ENCODE measurements around the gene MTMR2. TPM values are rescaled to one million over a fixed set of nuclear protein-coding genes. Genes with fewer than 3 reads are reported as not detected.

Gene MTMR2
- polyA plus RNA-seq, 10 donors: 24.2 to 35.7 (median 27.8) TPM

DNA sequence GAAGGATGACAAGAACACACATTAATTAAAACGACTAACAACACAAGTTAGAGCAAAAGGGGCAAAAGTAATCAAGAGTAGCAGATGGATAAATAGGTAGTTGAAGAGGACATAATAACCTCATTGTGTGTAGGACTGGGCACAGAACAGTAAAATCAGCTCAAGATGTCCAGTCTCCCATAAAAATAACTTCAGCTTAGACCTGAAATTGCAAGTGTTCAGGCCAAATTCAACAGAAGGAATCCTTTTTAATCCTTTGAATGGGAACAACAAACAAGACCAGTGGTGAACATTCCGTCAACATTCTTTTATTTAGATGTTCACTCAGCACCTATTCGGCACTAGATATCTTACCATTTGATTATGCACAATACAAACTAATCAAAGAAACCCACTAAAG, 4.4 kb downstream of the MTMR2 start:
- no peak for DNase-seq

DNA sequence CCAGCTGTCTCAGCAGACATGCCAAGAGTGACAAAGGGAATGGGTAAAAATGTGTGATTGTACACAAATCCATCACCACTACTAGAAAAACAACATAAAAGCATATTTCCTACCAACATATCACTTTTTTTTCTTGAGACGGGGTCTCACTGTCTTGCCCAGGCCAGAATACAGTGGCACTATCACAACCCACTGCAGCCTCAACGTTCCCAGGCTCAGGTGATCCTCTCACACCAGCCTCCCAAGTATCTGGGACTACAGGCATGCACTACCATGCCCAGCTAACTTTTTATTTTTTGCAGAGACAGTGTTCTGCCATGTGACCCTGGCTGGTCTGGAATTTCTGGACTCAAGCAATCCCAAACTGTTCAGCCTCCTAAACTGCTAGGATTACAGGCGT, 5.2 kb downstream of the MTMR2 start:
- no peak for DNase-seq

DNA sequence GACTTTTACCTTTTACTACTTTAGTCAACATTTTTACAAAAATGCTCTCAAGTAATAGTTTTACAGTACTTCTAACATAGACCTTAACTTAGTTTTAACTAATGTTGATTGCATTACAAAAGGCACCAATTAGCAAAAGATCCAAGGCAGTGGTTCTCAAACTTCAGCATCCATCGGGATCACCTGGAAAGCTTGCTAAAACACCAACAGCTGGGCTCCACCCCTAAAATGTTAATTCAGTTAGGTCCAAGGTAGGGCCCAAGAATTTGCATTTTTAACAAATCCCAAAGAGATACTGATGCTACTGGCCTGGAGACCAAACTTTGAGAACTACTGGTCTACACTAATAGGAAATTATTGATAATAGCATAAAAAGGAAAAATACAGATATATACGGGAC, 5.9 kb downstream of the MTMR2 start:
- no peak for DNase-seq

DNA sequence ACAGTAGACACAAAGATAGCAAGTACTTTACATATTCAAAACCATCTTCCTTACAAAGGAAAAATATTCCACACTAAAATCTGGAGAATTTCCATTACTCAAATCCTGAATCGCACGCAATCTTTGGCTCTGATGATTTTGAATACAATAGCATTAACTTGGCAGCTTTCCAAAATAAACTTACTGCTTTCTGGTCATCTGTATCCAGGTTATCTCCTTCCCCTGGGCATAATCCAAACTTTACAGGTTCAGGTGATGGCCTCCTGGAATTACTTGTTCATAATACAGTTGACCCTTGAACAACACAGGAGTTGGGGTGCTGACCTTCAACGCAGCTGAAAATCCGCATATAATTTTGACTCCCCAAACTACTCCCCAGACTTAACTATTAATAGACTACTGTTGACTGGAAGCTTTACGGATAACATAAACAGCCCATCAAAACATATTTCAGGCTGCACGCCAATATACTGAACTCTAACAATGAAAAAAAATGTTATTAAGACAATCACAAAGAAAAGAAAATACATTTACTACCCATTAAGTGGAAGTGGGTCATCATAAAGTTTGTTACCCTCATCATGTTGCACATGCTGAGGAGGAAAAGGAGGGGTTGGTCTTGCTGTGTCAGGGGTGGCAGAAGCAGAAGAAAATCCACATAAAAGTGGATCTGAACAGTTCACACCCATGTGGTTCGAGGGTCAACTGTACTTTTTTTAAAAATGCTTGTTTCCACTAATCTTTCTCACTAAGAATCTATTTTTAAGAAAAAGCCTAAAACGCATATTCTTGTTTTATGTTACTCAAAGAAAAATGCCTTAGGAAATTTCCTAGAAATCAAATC, 6.5 kb downstream of the MTMR2 start:
- DNase-seq: peak in 1 of 3 donors; percentile 42

GRCh38 chr11:95916049-95916448, 7.9 kb downstream of the MTMR2 start:
- DNase-seq: no peak

- no peak for DNase-seq
These were observed 8.9 kb downstream of the MTMR2 start for GRCh38 chr11:95915051-95915450.

DNA sequence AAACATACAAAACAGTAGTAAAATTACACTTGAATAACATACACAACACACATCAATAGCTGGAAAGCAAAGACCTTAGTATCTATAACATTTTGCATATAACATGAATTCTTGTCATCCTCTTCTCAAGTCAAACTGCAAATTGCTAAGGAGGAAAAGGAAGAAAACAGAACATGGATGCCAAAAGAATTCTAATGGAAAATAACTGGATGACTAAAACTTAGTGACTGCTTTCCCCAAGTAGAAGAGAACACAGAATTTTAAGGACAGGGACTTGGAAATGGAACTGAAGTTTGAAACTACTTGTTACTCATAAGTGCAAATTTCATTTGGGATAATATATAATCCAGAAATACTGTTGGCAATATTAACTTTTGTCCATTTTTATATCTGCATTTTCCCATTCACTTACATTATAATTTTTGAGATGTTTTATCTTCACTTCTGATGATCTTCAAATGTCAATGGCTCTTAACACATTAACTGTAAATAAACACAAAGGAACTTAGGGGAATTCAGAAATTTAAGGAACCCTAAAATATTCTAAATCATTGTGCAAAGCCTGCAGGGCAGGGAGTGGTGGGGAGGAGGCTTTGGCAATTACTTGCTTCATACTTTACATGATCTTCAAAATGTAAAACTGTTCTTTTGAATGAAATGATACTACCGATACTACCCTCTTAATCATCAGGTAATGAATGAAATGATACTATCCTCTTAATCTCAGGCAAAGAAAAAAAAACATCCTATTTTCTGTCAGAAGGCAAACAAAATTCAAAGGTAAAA, 9.9 kb downstream of the MTMR2 start:
- DNase-seq: no peak

GRCh38 chr11:95912902-95913560, 10.9 kb downstream of the MTMR2 start:
- DNase-seq: no peak

- DNase-seq: no peak
These were observed 12.5 kb downstream of the MTMR2 start for GRCh38 chr11:95911369-95911759.

DNA sequence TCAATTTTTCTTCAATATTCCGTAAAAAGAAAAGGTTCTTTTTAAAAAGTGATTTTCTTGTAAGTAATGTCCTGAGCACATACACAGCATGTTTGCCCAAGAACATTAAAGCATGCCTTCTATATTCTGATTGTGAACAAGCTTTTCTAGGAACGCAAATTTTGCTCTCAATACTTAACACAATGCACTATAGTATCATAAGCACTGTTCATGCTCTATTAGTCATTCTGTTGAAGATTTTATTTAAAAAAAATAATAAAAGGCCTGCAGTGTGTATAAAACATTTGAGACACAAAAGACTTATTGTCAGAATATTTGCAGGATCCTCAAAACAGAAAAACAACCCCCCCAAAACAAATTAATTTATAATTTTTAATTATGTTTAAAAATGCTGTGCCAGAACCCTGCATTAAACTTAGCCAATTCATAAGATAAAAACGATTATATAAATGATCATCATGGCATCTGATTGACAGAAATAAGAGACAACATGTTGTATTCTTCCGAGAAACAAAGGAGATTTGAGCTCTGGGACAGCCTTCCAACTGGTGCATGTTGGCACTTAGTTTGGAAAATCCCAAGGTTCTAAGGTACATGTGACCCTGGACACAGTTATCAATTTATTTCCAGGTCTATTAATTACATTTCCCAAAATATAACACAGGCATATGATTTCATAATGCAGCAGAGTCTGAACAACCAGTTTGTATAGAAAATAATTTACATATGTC, 13.1 kb downstream of the MTMR2 start:
- no peak for DNase-seq

DNA sequence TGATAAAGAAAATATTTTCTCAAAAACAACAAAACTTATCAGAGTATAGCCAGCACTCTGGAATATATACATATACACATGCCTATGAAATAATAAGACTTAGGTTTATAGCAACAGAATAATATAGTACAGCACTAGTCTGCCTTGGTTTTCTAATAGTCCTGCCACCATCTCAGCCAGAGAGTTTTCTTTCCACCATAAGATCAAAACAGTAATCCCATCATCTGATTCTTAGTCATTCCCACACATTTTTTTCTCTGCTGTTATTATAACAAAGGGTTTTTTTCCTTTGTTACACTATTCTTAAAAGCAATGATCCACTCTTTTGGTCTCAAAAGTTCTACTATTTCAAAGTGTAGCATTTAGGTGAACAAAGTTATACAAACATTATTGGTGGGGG, 15.1 kb downstream of the MTMR2 start:
- no peak for DNase-seq

DNA sequence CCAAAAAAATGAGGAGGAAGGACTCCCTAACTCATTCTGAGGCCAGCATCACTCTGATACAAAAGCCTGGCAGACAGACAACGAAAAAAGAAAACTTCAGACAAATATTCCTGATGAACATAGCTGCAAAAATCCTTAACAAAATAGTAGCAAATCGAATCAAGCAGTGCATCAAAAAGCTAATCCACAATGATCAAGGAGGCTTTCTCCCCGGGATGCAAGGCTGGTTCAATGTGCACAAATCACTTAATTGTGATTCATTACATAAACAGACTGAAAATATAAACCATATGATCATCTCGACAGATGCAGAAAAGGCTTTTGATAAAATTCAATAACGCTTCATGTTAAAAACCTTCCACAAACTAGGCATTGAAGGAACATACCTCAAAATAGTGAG, 16.4 kb downstream of the MTMR2 start:
- no peak for DNase-seq

DNA sequence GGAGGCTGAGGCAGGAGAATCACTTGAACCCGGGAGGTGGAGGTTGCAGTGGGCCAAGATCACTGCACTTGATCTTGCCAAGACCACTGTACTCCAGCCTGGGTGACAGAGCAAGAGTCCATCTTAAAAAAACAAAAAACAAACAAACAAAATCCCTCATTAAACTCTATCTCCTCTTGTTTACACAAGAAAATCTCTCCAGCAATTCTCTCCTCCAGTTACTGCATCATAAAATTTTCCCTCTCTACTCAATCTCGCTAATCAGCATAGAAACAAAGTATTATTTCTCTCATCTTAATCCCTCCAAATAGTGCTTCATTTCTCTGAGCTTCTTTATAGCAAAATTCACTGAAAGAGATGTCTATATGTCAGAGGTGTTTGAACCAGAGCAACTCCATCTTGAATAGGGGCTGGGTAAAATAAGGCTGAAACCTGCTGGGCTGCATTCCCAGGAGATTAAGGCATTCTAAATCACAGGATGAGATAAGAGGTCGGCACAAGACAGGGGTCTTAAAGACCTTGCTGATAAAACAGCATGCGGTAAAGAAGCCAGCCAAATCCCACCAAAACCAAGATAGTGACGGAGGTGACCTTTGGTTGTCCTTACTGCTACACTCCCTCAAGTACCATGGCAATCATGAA, 19.8 kb downstream of the MTMR2 start:
- no peak for DNase-seq

DNA sequence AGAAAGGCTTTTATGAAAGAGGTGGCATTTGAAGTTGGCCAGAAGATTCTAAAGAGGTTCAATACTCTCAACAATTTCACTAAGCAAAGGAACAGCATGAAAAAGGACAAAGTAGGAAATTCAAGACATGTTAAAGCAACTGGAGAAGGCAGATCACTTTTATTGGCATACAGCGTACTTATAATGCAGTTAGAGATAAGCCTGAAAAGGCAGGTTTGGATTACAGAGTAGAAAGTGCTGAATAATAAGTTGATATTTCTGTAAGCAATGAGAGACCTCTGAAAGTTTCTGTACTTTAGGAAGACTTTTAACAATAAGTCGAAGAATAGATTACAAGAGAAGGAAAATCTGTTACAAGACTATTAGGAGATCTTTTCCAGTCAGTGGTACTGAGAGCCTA, 25.1 kb downstream of the MTMR2 start:
- DNase-seq: no peak

GRCh38 chr11:95897731-95898130, 26.2 kb downstream of the MTMR2 start:
- no peak for DNase-seq

DNA sequence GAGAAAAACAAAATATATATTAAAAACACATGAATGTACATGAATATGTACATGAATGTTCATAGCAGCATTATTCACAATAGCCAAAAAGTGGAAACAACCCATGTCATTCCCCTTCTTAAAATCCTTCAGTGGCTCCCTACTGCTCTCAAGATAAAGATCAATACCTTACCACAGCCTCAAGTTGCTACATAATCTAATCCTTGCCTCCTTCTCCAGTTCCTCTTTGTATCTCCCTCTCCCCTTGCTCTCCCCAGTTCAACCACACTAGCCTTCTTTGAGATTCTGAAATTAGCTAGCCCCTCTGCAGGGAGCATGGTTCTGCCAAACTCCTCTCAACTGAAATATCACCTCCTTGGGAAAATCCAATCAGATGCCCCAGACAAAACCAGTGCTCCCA, 28.1 kb downstream of the MTMR2 start:
- DNase-seq: no peak

GRCh38 chr11:95892892-95893570, 30.9 kb downstream of the MTMR2 start:
- no peak for DNase-seq

DNA sequence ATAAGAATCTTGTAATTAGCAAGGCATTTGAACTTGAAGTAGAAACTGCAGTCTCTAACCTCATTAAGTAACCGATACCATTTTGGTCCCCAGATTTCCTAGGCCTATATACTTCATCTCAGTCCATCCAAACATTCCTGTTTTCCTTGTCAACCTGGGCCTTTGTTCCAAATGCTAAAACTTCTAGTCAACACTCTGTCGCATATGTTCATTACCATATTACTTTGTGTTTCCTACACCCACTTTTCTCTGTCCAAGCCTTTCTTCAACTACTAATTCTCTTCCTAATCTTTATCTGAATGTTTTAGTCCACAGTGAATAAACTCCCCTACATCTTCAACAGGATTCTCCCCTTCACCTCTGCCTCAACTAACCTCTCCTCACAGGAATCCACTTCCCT, 31.4 kb downstream of the MTMR2 start:
- no peak for DNase-seq

- DNase-seq: peak in 1 of 3 donors; percentile 11
These were observed 32.3 kb downstream of the MTMR2 start for GRCh38 chr11:95891423-95892170.

DNA sequence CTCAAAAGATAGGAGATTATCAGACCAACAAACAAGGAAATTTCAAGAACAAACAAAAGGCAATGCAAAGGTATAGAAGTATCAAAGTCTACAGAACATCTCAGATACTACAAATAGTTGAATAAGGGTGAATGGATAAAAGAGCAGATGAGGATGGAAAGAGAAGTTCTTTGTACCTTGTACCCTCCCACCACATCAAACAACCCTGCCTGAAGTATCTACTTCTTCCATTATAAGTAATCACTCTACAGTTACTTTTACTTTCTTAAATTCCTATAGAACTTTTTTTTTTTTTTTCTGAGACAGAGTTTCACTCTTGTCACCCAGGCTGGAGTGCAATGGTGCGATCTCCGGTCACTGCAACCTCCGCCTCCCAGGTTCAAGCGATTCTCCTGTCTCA, 35.1 kb downstream of the MTMR2 start:
- no peak for DNase-seq

All from muscle of back (tissue), 11 donors.